Fibroblast of the aortic adventitia (primary cell): Measurements from ENCODE around the gene ZC3H12D. TPM values are rescaled to one million over a fixed set of nuclear protein-coding genes. Genes with fewer than 3 reads are reported as not detected.

Experiments used
- DNase-seq: peaks from one replicate; pipeline ENCODE4 v3.0.0-alpha.2; 2010; ENCODE audit warnings: low read depth
- H3K4me3 ChIP-seq: 2 replicates; pipeline ENCODE4 v1.5.1; 2011; ENCODE audit warnings: low read depth, mild to moderate bottlenecking, control low read depth, low read length, moderate library complexity
- total RNA-seq: library from RNA; depleted of rRNA; stranded (reverse); fragments of >200 nt; gene quantifications from 2 replicates; pipeline ENCODE4 v1.2.3, GENCODE V29; 2012; ENCODE audit warnings: low replicate concordance
- TF ChIP-seq, protein P1 (sequence below): IDR thresholded peaks from 2 replicates; pipeline ENCODE4 v1.5.1; 2011; ENCODE audit warnings: mild to moderate bottlenecking, low read length, control low read depth, inconsistent platforms; ENCODE audit not compliant: insufficient read depth

The ZC3H12D gene
- total RNA-seq, 1 donor: 0.09 TPM

- TF ChIP-seq, protein P1, sequence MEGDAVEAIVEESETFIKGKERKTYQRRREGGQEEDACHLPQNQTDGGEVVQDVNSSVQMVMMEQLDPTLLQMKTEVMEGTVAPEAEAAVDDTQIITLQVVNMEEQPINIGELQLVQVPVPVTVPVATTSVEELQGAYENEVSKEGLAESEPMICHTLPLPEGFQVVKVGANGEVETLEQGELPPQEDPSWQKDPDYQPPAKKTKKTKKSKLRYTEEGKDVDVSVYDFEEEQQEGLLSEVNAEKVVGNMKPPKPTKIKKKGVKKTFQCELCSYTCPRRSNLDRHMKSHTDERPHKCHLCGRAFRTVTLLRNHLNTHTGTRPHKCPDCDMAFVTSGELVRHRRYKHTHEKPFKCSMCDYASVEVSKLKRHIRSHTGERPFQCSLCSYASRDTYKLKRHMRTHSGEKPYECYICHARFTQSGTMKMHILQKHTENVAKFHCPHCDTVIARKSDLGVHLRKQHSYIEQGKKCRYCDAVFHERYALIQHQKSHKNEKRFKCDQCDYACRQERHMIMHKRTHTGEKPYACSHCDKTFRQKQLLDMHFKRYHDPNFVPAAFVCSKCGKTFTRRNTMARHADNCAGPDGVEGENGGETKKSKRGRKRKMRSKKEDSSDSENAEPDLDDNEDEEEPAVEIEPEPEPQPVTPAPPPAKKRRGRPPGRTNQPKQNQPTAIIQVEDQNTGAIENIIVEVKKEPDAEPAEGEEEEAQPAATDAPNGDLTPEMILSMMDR: no peak
- no peak overlapping the region for H3K4me3 ChIP-seq
- no peak for DNase-seq
Measured at GRCh38 chr6:149452037-149452939, 32.5 kb downstream of the ZC3H12D start.

- DNase-seq: no peak
- no peak overlapping the region for H3K4me3 ChIP-seq
- TF ChIP-seq, protein P1: no peak
Measured at GRCh38 chr6:149451376-149452036, 33.3 kb downstream of the ZC3H12D start.

DNA sequence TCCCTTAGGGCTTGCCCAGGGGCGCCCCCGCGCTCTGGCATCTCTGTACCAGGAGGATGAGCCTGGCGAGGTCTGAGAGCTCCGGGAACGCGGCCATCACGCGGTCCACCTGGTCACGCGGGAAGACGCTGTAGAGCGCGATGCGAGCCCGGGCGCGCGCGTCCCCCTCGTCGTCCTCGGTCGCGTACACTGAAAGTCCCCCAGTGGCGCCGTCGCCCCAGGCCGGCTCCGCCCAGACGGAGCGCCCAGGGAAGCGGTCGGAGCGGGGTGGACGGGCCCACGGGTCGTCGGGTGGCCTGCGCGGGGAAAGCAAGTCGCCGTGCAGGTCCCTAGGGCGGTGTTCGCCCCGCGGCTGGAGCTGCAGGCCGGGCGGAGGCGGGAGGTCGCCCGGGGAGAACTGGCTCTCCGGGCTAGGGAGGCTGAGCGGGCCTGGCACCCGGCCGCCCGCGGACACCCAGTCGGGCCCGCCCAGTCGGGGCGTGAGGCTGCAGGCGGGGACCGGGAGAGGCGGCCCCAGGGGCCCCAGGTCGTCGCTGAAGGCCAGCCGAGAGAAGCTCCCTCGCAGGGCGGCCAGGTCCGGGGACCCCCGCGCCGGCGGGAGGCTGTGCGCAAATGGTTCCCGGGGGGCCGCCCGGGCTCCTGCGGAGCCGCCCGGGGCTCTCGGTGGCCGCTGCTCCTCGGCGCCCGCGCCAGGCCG is 34.0 kb downstream of the ZC3H12D start:
- TF ChIP-seq, protein P1: no peak
- DNase-seq: no peak
- H3K4me3 ChIP-seq: peak overlapping the region; percentile 22

- no peak overlapping the region for H3K4me3 ChIP-seq
- TF ChIP-seq, protein P1: no peak
- no peak for DNase-seq
Measured at GRCh38 chr6:149449831-149450678, 34.8 kb downstream of the ZC3H12D start.

- DNase-seq: no peak
- TF ChIP-seq, protein P1: no peak
- no peak overlapping the region for H3K4me3 ChIP-seq
Measured at GRCh38 chr6:149448821-149449453, 35.9 kb downstream of the ZC3H12D start.
